Calu3 (cell line): Measurements from ENCODE around the gene IQCF2. TPM values are rescaled to one million over a fixed set of nuclear protein-coding genes. Genes with fewer than 3 reads are reported as not detected.

ENCODE experiments used
- BruUV-seq: library from RNA; stranded (reverse); fragments of 400-500 nt; replicated peaks from 2 replicates; lab custom pipeline; 2021; lab: Mats Ljungman, UMichigan
- CTCF ChIA-PET: fragments of 300-600 bp; sonication (Branson Sonifier 250); formaldehyde crosslinking; loops from one replicate; lab custom pipeline; 2022; ENCODE audit warnings: antibody characterized with exemption; lab: Charles Lee
- DNase-seq: peaks from one replicate; pipeline ENCODE4 v3.0.0; 2022
- H3K27ac Mint-ChIP-seq: one replicate; pipeline ENCODE4 v1.8.0; 2022; ENCODE audit warnings: mixed read lengths; ENCODE audit not compliant: unreplicated experiment
- H3K27me3 Mint-ChIP-seq: one replicate; pipeline ENCODE4 v1.8.0; 2022; ENCODE audit warnings: mixed read lengths; ENCODE audit not compliant: unreplicated experiment
- H3K36me3 Mint-ChIP-seq: one replicate; pipeline ENCODE4 v1.8.0; 2022; ENCODE audit warnings: mild to moderate bottlenecking, moderate library complexity, mixed read lengths; ENCODE audit not compliant: insufficient read depth, unreplicated experiment
- H3K4me1 Mint-ChIP-seq: one replicate; pipeline ENCODE4 v1.8.0; 2022; ENCODE audit warnings: mild to moderate bottlenecking, low read depth, mixed read lengths; ENCODE audit not compliant: unreplicated experiment
- H3K4me3 Mint-ChIP-seq: one replicate; pipeline ENCODE4 v1.8.0; 2022; ENCODE audit warnings: mild to moderate bottlenecking, low read depth, moderate library complexity, mixed read lengths; ENCODE audit not compliant: unreplicated experiment
- H3K9me3 Mint-ChIP-seq: one replicate; pipeline ENCODE4 v1.8.0; 2022; ENCODE audit warnings: low read depth, mixed read lengths; ENCODE audit not compliant: unreplicated experiment
- intact Hi-C: fragments of 100-400 bp; cut with micrococcal nuclease; formaldehyde crosslinking; loops from one replicate; pipeline ENCODE4 v1.10.0; 2022; ENCODE audit not compliant: unreplicated experiment
- total RNA-seq: library from RNA; stranded (reverse); gene quantifications from 2 replicates; pipeline ENCODE4 v1.2.3, GENCODE V29; 2022
- TF ChIP-seq, protein P1 (sequence below): fragments of 200-600 bp; IDR thresholded peaks from one replicate; pipeline ENCODE4 v1.8.0; 2022; ENCODE audit warnings: antibody characterized with exemption; ENCODE audit not compliant: unreplicated experiment

Gene IQCF2
- total RNA-seq, 1 experiment from 2014 or later = not detected

DNA sequence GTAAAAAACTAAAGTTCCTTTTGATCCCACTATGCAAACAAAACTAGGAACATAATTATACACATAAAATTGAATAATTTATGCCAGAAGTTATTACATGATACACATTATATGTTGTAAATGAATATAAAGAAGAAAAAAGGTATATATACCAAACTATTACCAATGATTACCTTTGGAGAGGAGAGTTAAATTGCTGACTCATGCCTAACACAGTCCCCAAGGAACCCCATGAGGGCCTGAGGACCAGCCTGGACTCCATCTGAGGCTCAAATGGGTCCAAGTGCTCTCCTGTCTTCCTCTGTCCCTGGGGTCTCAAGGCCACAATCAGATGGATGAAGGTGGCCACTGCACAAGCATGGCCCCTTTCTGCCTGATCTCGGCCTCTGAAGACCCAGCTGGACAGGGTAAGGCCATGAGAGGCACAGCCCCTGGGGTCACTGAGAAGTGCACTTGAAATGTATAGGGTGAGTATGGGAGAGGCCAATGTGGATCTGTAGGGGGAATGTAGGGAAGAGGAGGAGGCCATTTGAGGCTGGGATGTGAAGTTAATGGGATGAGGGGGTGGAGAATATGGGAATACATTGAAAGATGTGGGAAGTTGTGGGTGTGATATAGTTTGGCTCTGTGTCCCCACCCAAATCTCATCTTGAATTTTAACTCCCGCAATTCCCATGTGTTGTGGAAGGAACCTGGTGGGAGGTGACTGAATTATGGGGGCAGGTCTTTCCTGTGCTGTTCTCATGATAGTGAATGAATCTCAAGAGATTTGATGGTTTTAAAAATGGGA lies 42.8 kb downstream of the IQCF2 start:
- BruUV-seq = no TSS peak
- Mint-ChIP-seq H3K9me3 (peaks cover 19% of the 10 kb centered on the region), H3K4me3 (no peak overlapping the region), H3K4me1 (peaks cover 11% of the 10 kb centered on the region), H3K27me3 (no peaks in the 10 kb centered on the region), H3K27ac (no peak overlapping the region), H3K36me3 (no peaks in the 10 kb centered on the region)
- TF ChIP-seq, protein P1, sequence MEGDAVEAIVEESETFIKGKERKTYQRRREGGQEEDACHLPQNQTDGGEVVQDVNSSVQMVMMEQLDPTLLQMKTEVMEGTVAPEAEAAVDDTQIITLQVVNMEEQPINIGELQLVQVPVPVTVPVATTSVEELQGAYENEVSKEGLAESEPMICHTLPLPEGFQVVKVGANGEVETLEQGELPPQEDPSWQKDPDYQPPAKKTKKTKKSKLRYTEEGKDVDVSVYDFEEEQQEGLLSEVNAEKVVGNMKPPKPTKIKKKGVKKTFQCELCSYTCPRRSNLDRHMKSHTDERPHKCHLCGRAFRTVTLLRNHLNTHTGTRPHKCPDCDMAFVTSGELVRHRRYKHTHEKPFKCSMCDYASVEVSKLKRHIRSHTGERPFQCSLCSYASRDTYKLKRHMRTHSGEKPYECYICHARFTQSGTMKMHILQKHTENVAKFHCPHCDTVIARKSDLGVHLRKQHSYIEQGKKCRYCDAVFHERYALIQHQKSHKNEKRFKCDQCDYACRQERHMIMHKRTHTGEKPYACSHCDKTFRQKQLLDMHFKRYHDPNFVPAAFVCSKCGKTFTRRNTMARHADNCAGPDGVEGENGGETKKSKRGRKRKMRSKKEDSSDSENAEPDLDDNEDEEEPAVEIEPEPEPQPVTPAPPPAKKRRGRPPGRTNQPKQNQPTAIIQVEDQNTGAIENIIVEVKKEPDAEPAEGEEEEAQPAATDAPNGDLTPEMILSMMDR = no peak
- CTCF ChIA-PET = no interaction called here
- intact Hi-C loops = no loop called here
- DNase-seq = no peak

DNA sequence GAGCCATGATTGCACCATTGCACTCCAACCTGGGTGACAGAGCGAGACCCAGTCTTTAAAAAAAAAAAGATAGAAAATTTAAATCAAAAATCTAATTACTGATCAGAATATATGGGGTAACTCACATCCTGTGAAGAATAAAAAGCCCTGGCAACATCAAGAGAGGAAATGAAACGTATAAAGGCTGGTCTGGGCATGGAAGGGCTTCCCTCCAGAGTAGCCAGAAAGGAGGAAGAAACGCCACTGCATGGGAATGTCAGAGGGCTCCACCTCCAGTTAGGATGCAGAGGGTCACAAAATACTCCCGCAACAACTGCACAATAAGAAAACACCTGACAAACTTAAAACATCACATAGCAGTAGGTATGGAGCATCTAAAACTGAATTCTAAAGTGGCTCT lies 46.6 kb downstream of the IQCF2 start:
- H3K9me3 Mint-ChIP-seq = peaks cover 19% of the 10 kb centered on the region
- no TSS peak for BruUV-seq
- H3K27ac Mint-ChIP-seq = no peak overlapping the region
- TF ChIP-seq, protein P1 = no peak
- no peaks in the 10 kb centered on the region for H3K27me3 Mint-ChIP-seq
- peaks cover under 1% of the 10 kb centered on the region for H3K4me1 Mint-ChIP-seq
- DNase-seq = no peak
- intact Hi-C loops = no loop called here
- no peaks in the 10 kb centered on the region for H3K36me3 Mint-ChIP-seq
- CTCF ChIA-PET = no interaction called here
- no peak overlapping the region for H3K4me3 Mint-ChIP-seq

Other genes starting within 250 kb of the IQCF2 start
- 37.0 and 44.9 TPM in 2 replicates for gene TEX264, start 190.4 kb upstream of the IQCF2 start, total RNA-seq
- 0.57 and 0.81 TPM in 2 replicates for gene GRM2, start 154.5 kb upstream of the IQCF2 start, total RNA-seq
- not detected in 2 replicates for gene IQCF6, start 82.4 kb upstream of the IQCF2 start, total RNA-seq
- gene IQCF5, start 14.0 kb downstream of the IQCF2 start, total RNA-seq = not detected in 2 replicates
- not detected in 2 replicates for gene IQCF1, start 41.7 kb downstream of the IQCF2 start, total RNA-seq
- gene RRP9, start 80.3 kb downstream of the IQCF2 start, total RNA-seq = 39.3 and 40.3 TPM in 2 replicates
- 15.0 and 20.4 TPM in 2 replicates for gene PARP3, start 80.7 kb downstream of the IQCF2 start, total RNA-seq
- not detected in 2 replicates for gene GPR62, start 93.8 kb downstream of the IQCF2 start, total RNA-seq
- 29.8 and 31.5 TPM in 2 replicates for gene PCBP4, start 105.8 kb downstream of the IQCF2 start, total RNA-seq
- 39.8 and 45.4 TPM in 2 replicates for gene ABHD14B, start 112.4 kb downstream of the IQCF2 start, total RNA-seq
- 6.6 and 7.3 TPM in 2 replicates for gene ABHD14A, start 113.4 kb downstream of the IQCF2 start, total RNA-seq
- gene ACY1, start 121.9 kb downstream of the IQCF2 start, total RNA-seq = 71.6 and 74.9 TPM in 2 replicates
- gene RPL29, start 134.3 kb downstream of the IQCF2 start, total RNA-seq = 747 and 782 TPM in 2 replicates
- gene DUSP7, start 195.0 kb downstream of the IQCF2 start, total RNA-seq = 7.7 and 7.9 TPM in 2 replicates